ENCODE measurements around the gene SAE1. TPM values are rescaled to one million over a fixed set of nuclear protein-coding genes. Genes with fewer than 3 reads are reported as not detected.

The SAE1 gene
- 100 to 1,000 TPM; 187 to 240 TPM for total RNA-seq
- 185 TPM for polyA plus RNA-seq (2013, experiment 1 of 2)
- polyA plus RNA-seq (2013, experiment 2 of 2): 176 TPM
- long read RNA-seq, experiment 1, transcript SAE1-201 (9 exons, 2,049 nt): major isoform, 71 of 140 reads
- long read RNA-seq, experiment 1, partial matches to known transcripts: 45 of 140 reads
- long read RNA-seq, experiment 1, other reads (novel, unspliced or antisense): 20 of 140 reads
- long read RNA-seq, experiment 2, transcript SAE1-202 (8 exons, 1,851 nt): minor isoform, 16 of 751 reads
- long read RNA-seq, experiment 2, transcript SAE1-201 (9 exons, 2,049 nt): major isoform, 590 of 751 reads
- long read RNA-seq, experiment 2, partial matches to known transcripts: 32 of 751 reads
- long read RNA-seq, experiment 2, other reads (novel, unspliced or antisense): 108 of 751 reads
- long read RNA-seq, experiment 3, transcript SAE1-202 (8 exons, 1,851 nt): minor isoform, 48 of 1,533 reads
- long read RNA-seq, experiment 3, transcript SAE1-201 (9 exons, 2,049 nt): major isoform, 1,169 of 1,533 reads
- long read RNA-seq, experiment 3, transcript SAE1-207 (9 exons, 2,106 nt): minor isoform, 6 of 1,533 reads
- long read RNA-seq, experiment 3, partial matches to known transcripts: 26 of 1,533 reads
- long read RNA-seq, experiment 3, other reads (novel, unspliced or antisense): 281 of 1,533 reads
- long read RNA-seq, experiment 4, transcript SAE1-202 (8 exons, 1,851 nt): minor isoform, 13 of 668 reads
- long read RNA-seq, experiment 4, transcript SAE1-201 (9 exons, 2,049 nt): major isoform, 393 of 668 reads
- long read RNA-seq, experiment 4, partial matches to known transcripts: 149 of 668 reads
- long read RNA-seq, experiment 4, other reads (novel, unspliced or antisense): 112 of 668 reads

DNA sequence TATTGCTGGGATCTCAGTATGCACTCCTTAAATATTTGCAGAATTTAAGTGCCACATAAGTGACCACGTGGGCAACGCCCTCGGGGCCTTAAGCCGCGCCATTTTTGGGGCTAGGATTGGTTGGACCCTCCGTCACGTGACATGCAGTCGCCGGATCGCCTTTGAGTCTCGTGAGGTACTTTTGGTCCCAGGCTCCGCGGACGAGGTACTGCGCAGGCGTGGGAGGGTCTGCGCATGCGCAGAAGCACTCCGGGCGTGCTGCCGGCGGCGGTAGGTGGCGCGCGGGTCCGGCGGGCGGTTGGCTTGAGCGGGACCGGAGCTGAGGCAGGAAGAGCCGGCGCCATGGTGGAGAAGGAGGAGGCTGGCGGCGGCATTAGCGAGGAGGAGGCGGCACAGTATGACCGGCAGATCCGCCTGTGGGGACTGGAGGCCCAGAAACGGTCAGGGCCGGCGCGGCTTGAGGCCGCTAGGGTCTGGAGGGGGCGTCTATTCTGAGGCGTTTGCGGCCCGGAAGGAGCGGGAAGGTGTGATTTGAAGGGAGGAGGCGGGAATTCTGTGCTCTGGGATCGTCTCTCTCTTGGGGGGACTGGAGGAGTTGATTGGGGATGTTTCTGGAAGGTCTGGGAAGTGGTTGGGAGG lies at the start of gene SAE1:
Gene SAE1, plus strand, starts transcription at position 247 of the 639 bp plus-strand sequence. Its CDS starts 96 bp downstream, at position 343.
- Histone ChIP-seq H3K27me3 (ENCODE audit: control insufficient read depth, insufficient read depth, low read length, poor library complexity, severe bottlenecking) (no peaks in the 10 kb centered on the region), H3K9ac (ENCODE audit: extremely low read depth, low read length, poor library complexity, severe bottlenecking) (peak within 1 kb of the TSS; percentile 97), H3K36me3 (ENCODE audit: control insufficient read depth, insufficient read depth, low read length) (peaks cover 34% of the 10 kb centered on the region), H3K27ac (ENCODE audit: low read depth, low read length) (peak within 1 kb of the TSS; percentile 74), H3K4me1 (ENCODE audit: control insufficient read depth, insufficient read depth, low read length) (no peaks in the 10 kb centered on the region), H3K9me3 (ENCODE audit: control insufficient read depth, low read length) (peaks cover 5% of the 10 kb centered on the region), H3K4me3 (ENCODE audit: low read length) (peak within 1 kb of the TSS; percentile 95)
- H3K4me1 Mint-ChIP-seq: peaks cover 25% of the 10 kb centered on the region
- H3K27me3 Mint-ChIP-seq (ENCODE audit: insufficient read depth): no peaks in the 10 kb centered on the region
- H3K36me3 Mint-ChIP-seq (ENCODE audit: low read depth): peaks cover 34% of the 10 kb centered on the region
- H3K4me3 Mint-ChIP-seq: peak within 1 kb of the TSS; percentile 100
- DNase-seq: peak; percentile 99
- TF ChIP-seq, protein P1, sequence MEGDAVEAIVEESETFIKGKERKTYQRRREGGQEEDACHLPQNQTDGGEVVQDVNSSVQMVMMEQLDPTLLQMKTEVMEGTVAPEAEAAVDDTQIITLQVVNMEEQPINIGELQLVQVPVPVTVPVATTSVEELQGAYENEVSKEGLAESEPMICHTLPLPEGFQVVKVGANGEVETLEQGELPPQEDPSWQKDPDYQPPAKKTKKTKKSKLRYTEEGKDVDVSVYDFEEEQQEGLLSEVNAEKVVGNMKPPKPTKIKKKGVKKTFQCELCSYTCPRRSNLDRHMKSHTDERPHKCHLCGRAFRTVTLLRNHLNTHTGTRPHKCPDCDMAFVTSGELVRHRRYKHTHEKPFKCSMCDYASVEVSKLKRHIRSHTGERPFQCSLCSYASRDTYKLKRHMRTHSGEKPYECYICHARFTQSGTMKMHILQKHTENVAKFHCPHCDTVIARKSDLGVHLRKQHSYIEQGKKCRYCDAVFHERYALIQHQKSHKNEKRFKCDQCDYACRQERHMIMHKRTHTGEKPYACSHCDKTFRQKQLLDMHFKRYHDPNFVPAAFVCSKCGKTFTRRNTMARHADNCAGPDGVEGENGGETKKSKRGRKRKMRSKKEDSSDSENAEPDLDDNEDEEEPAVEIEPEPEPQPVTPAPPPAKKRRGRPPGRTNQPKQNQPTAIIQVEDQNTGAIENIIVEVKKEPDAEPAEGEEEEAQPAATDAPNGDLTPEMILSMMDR (conservative IDR thresholded peaks at IDR 0.05): peak; percentile 67
- H3K9me3 Mint-ChIP-seq: peaks cover 4% of the 10 kb centered on the region
- H3K27ac Mint-ChIP-seq: peak within 1 kb of the TSS; percentile 99
- WGBS, 2 experiments (ENCODE audit: insufficient coverage in 1 of 2, insufficient read length in 1 of 2): 0% methylated on average over 7 to 51 of the region's 51 CpGs

DNA sequence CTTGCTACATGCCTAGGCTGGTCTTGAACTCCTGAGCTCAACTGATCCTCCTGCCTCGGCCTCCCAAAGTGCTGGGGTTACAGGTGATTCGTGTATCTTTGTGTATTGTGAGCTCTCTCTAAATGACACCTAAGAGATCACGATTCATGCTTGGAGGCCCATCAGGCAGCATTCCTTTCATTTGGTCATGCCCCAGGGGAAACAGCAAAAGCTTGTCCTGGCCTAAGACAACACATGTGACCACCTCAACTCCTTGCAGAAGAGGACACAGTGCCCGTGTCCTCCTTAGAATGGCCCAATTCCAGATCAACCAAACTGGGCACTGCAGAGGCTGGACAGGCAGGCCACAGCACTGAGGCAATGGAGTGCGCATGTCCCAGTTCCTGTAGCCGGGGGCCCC lies 49.5 kb upstream of the SAE1 start:
- H3K9ac ChIP-seq (ENCODE audit: extremely low read depth, low read length, poor library complexity, severe bottlenecking): no peak overlapping the region
- peaks cover 83% of the 10 kb centered on the region for H3K36me3 ChIP-seq (ENCODE audit: control insufficient read depth, insufficient read depth, low read length)
- Mint-ChIP-seq H3K9me3 (no peaks in the 10 kb centered on the region), H3K27ac (peak overlapping the region; percentile 69), H3K36me3 (ENCODE audit: low read depth) (peaks cover 74% of the 10 kb centered on the region), H3K4me3 (no peak overlapping the region), H3K27me3 (ENCODE audit: insufficient read depth) (no peaks in the 10 kb centered on the region), H3K4me1 (peaks cover 5% of the 10 kb centered on the region)
- TF ChIP-seq, protein P1 (conservative IDR thresholded peaks at IDR 0.05): no peak
- no peaks in the 10 kb centered on the region for H3K27me3 ChIP-seq (ENCODE audit: control insufficient read depth, insufficient read depth, low read length, poor library complexity, severe bottlenecking)
- no peaks in the 10 kb centered on the region for H3K9me3 ChIP-seq (ENCODE audit: control insufficient read depth, low read length)
- no peak overlapping the region for H3K27ac ChIP-seq (ENCODE audit: low read depth, low read length)
- 90 to 92% methylated on average over 6 of the region's 6 CpGs for WGBS, 2 experiments (ENCODE audit: insufficient coverage in 1 of 2, insufficient read length in 1 of 2)
- DNase-seq: no peak
- no peaks in the 10 kb centered on the region for H3K4me1 ChIP-seq (ENCODE audit: control insufficient read depth, insufficient read depth, low read length)
- H3K4me3 ChIP-seq (ENCODE audit: low read length): no peak overlapping the region

DNA sequence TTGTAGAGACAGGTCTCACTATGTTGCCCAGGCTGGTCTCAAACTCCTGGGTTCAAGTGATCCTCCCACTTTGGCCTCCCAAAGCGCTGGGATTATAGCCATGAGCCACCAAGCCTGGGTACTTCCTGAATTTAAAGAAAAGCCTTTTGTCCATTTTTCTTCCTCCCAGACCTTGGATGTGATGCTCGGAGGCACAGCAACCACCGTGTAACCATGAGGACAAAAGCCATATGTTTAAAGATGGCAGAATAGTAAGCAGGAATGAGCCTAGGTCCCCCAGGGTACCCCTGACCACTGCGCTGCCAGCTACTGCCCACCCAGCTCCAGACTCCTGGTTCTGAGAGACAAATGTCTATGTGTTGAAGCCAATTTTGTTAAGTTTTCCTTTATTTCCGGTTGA lies 48.1 kb upstream of the SAE1 start:
- Histone ChIP-seq H3K9me3 (ENCODE audit: control insufficient read depth, low read length) (no peaks in the 10 kb centered on the region), H3K36me3 (ENCODE audit: control insufficient read depth, insufficient read depth, low read length) (peaks cover 85% of the 10 kb centered on the region), H3K4me3 (ENCODE audit: low read length) (no peak overlapping the region), H3K9ac (ENCODE audit: extremely low read depth, low read length, poor library complexity, severe bottlenecking) (no peak overlapping the region), H3K4me1 (ENCODE audit: control insufficient read depth, insufficient read depth, low read length) (no peaks in the 10 kb centered on the region), H3K27me3 (ENCODE audit: control insufficient read depth, insufficient read depth, low read length, poor library complexity, severe bottlenecking) (no peaks in the 10 kb centered on the region), H3K27ac (ENCODE audit: low read depth, low read length) (no peak overlapping the region)
- H3K9me3 Mint-ChIP-seq: no peaks in the 10 kb centered on the region
- peaks cover 71% of the 10 kb centered on the region for H3K36me3 Mint-ChIP-seq (ENCODE audit: low read depth)
- no peaks in the 10 kb centered on the region for H3K27me3 Mint-ChIP-seq (ENCODE audit: insufficient read depth)
- no peak overlapping the region for H3K27ac Mint-ChIP-seq
- TF ChIP-seq, protein P1 (conservative IDR thresholded peaks at IDR 0.05): no peak
- H3K4me1 Mint-ChIP-seq: peaks cover 5% of the 10 kb centered on the region
- H3K4me3 Mint-ChIP-seq: no peak overlapping the region
- 92 to 98% methylated on average over 5 of the region's 5 CpGs for WGBS, 2 experiments (ENCODE audit: insufficient coverage in 1 of 2, insufficient read length in 1 of 2)
- DNase-seq: no peak

Data from endodermal cell (in vitro differentiated cells).